GM12878 (cell line): ENCODE data around the gene WHAMM. TPM values are rescaled to one million over a fixed set of nuclear protein-coding genes. Genes with fewer than 3 reads are reported as not detected.

Experiments
- CBX5 ChIP-seq: sonication (generic); IDR thresholded peaks from 2 replicates; pipeline ENCODE4 v1.6.1; 2016; ENCODE audit warnings: low read depth, moderate library complexity, mild to moderate bottlenecking, inconsistent platforms
- CEBPZ ChIP-seq: fragments of 150-350 bp; IDR thresholded peaks from 2 replicates; pipeline ENCODE4 v1.6.1; 2016; ENCODE audit warnings: low read depth, low read length
- EP300 ChIP-seq, 2 experiments: fragments of 150-350 bp in 1 of 2; IDR thresholded peaks; 2 replicates each; pipeline ENCODE4 v1.6.1; 2011 to 2012; ENCODE audit warnings: low read depth in 2 of 2, low read length in 2 of 2, borderline replicate concordance in 1 of 2, improper control_type of control experiment in 1 of 2, inconsistent platforms in 1 of 2; ENCODE audit not compliant: control insufficient read depth in 1 of 2
- KAT2A ChIP-seq: conservative IDR thresholded peaks from 2 replicates; pipeline ENCODE4 v1.6.1; 2011; ENCODE audit warnings: low read depth, low read length; ENCODE audit not compliant: control insufficient read depth
- NBN ChIP-seq: fragments of 450-650 bp; IDR thresholded peaks from 2 replicates; pipeline ENCODE4 v1.6.1; 2016
- RAD51 ChIP-seq: fragments of 450-650 bp; IDR thresholded peaks from 2 replicates; pipeline ENCODE4 v1.6.1; 2016; ENCODE audit warnings: moderate library complexity, mild to moderate bottlenecking, inconsistent platforms
- RELA ChIP-seq: fragments of 450-650 bp; IDR thresholded peaks from 2 replicates; pipeline ENCODE4 v1.8.0; 2014; ENCODE audit warnings: borderline replicate concordance; ENCODE audit not compliant: partially characterized antibody
- SUZ12 ChIP-seq: fragments of 200-600 bp; sonication (generic); IDR thresholded peaks from one replicate; pipeline ENCODE4 v1.6.1; 2018; ENCODE audit warnings: antibody characterized with exemption, mild to moderate bottlenecking; ENCODE audit not compliant: unreplicated experiment
- TCF7 ChIP-seq: IDR thresholded peaks from 2 replicates; pipeline ENCODE4 v1.6.1; 2014; ENCODE audit warnings: antibody characterized with exemption, borderline replicate concordance
- ZBTB4 ChIP-seq: fragments of 450-650 bp; formaldehyde crosslinking; IDR thresholded peaks from 2 replicates; pipeline ENCODE4 v1.4.0; 2022; ENCODE audit warnings: mild to moderate bottlenecking, moderate library complexity
- ZNF622 ChIP-seq: fragments of 450-650 bp; IDR thresholded peaks from 2 replicates; pipeline ENCODE4 v1.6.1; 2017; ENCODE audit warnings: mild to moderate bottlenecking, inconsistent platforms
- polyA plus RNA-seq, 11 experiments: library from polyadenylated mRNA; depleted of rRNA in 4 of 11; unstranded in 6 of 11; stranded (reverse) in 5 of 11; fragments of >200 nt; fragmentation: Nextera tagmentation in 4 of 11; fragmentation: Illumina TruSeq in 1 of 11; extraction: Ambion mirVana in 4 of 11; extraction: Trizol in 1 of 11; gene quantifications; 1 replicate in 1 of 11; 2 replicates in 10 of 11; pipeline versions ENCODE4 v1.2.1 to v1.2.3, GENCODE V29; 2011 to 2016; ENCODE audit warnings: inconsistent platforms in 2 of 11, missing spikeins in 2 of 11, low read depth in 1 of 11
- total RNA-seq, 4 experiments: library from RNA; depleted of rRNA in 3 of 4; stranded (reverse); fragments of >200 nt in 3 of 4; fragmentation: Illumina TruSeq in 1 of 4; extraction: Trizol in 1 of 4; gene quantifications; 2 replicates each; pipeline versions ENCODE4 v1.2.1 to v1.2.3, GENCODE V29; 2013 to 2021
- TF ChIP-seq, protein P1 (sequence below): fragments of 450-650 bp; formaldehyde crosslinking; IDR thresholded peaks from 2 replicates; pipeline ENCODE4 v1.4.0; 2020; ENCODE audit warnings: mild to moderate bottlenecking, moderate library complexity
- TF ChIP-seq, protein P2 (sequence below): IDR thresholded peaks from 2 replicates; pipeline ENCODE4 v1.6.1; 2011; ENCODE audit warnings: borderline replicate concordance, low read depth, mild to moderate bottlenecking, moderate library complexity, low read length; ENCODE audit not compliant: insufficient read depth, poor library complexity, severe bottlenecking
- TF ChIP-seq, protein P3 (sequence below): IDR thresholded peaks from 2 replicates; pipeline ENCODE4 v1.6.1; 2011; ENCODE audit warnings: low read depth, low read length, improper control_type of control experiment, borderline replicate concordance

WHAMM gene
- total and polyA plus RNA-seq, 10 of the 15 experiments (the other 5 are each of a cell fraction or from before 2014, with no cell fraction given): 0.87 to 6.7 (median 2.5) TPM

DNA sequence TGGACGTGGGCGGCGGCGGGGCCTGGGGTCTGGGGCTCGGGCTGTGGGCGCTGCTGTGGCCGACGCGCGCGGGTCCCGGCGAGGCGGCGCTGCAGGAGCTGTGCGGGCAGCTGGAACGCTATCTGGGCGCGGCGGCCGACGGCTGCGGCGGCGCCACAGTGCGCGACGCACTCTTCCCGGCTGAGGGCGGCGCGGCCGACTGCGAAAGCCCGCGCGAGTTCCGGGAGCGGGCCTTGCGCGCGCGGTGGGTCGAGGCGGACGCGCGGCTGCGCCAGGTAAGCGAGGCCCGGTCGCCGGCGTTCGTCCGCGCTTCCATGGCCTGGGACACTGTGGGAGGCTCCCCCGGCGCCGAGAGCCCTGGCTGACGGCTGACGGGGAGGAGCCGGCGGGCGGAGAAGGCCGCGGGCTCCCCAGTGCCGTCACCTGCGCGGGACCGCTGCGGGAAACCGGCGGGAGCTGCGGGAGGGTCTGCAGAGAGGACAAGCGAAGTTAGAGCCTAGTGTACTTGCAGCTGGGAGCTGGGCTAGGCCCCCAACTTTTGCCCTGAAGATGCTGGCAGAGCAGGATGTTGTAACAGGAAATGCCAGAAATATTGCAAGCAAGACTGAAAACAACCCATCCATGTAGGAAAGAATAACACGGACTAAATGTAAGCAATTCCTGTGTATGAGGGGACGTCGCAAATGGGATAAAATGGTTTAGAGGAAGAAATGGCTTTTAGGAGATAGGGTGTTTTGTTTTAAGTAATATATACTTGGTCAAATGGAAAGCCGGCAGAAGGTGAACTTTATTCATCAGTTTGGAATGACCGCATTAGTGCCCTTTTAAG lies 847 bp downstream of the WHAMM start (continued):
- TF ChIP-seq NBN (no peak), TCF7 (no peak), ZBTB4 (CRISPR knock-in tag) (no peak), CEBPZ (no peak), RAD51 (no peak), EP300 (IDR thresholded peaks at IDR 0.05; ENCODE audit: borderline replicate concordance in 1 of 2, control insufficient read depth in 1 of 2, low read depth in 2 of 2, low read length in 2 of 2) (no peak), SUZ12 (no peak), CBX5 (no peak), KAT2A (no peak), RELA (no peak), ZNF622 (no peak)
- TF ChIP-seq, protein P1, sequence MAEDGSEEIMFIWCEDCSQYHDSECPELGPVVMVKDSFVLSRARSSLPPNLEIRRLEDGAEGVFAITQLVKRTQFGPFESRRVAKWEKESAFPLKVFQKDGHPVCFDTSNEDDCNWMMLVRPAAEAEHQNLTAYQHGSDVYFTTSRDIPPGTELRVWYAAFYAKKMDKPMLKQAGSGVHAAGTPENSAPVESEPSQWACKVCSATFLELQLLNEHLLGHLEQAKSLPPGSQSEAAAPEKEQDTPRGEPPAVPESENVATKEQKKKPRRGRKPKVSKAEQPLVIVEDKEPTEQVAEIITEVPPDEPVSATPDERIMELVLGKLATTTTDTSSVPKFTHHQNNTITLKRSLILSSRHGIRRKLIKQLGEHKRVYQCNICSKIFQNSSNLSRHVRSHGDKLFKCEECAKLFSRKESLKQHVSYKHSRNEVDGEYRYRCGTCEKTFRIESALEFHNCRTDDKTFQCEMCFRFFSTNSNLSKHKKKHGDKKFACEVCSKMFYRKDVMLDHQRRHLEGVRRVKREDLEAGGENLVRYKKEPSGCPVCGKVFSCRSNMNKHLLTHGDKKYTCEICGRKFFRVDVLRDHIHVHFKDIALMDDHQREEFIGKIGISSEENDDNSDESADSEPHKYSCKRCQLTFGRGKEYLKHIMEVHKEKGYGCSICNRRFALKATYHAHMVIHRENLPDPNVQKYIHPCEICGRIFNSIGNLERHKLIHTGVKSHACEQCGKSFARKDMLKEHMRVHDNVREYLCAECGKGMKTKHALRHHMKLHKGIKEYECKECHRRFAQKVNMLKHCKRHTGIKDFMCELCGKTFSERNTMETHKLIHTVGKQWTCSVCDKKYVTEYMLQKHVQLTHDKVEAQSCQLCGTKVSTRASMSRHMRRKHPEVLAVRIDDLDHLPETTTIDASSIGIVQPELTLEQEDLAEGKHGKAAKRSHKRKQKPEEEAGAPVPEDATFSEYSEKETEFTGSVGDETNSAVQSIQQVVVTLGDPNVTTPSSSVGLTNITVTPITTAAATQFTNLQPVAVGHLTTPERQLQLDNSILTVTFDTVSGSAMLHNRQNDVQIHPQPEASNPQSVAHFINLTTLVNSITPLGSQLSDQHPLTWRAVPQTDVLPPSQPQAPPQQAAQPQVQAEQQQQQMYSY (CRISPR knock-in tag): no peak
- TF ChIP-seq, protein P2, sequence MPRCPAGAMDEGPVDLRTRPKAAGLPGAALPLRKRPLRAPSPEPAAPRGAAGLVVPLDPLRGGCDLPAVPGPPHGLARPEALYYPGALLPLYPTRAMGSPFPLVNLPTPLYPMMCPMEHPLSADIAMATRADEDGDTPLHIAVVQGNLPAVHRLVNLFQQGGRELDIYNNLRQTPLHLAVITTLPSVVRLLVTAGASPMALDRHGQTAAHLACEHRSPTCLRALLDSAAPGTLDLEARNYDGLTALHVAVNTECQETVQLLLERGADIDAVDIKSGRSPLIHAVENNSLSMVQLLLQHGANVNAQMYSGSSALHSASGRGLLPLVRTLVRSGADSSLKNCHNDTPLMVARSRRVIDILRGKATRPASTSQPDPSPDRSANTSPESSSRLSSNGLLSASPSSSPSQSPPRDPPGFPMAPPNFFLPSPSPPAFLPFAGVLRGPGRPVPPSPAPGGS: no peak
- TF ChIP-seq, protein P3, sequence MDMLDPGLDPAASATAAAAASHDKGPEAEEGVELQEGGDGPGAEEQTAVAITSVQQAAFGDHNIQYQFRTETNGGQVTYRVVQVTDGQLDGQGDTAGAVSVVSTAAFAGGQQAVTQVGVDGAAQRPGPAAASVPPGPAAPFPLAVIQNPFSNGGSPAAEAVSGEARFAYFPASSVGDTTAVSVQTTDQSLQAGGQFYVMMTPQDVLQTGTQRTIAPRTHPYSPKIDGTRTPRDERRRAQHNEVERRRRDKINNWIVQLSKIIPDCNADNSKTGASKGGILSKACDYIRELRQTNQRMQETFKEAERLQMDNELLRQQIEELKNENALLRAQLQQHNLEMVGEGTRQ: no peak
